Body of pancreas (tissue), 4 donors: ENCODE data around the gene CRELD2.

ENCODE experiments used
- POLR2A ChIP-seq, 3 donors: fragments of 450-650 bp; IDR thresholded peaks; one replicate each; pipeline ENCODE4 v1.6.1; 2016; ENCODE audit warnings: antibody characterized with exemption in 3 of 3, mild to moderate bottlenecking in 2 of 3
- TF ChIP-seq, protein P1 (sequence below), 7 experiments: fragments of 450-650 bp in 4 of 7; fragments of 200-600 bp in 3 of 7; sonication (generic) in 3 of 7; IDR thresholded peaks; one replicate each; pipeline ENCODE4 v1.5.1; 2016 to 2019; ENCODE audit warnings: antibody characterized with exemption in 7 of 7

DNA sequence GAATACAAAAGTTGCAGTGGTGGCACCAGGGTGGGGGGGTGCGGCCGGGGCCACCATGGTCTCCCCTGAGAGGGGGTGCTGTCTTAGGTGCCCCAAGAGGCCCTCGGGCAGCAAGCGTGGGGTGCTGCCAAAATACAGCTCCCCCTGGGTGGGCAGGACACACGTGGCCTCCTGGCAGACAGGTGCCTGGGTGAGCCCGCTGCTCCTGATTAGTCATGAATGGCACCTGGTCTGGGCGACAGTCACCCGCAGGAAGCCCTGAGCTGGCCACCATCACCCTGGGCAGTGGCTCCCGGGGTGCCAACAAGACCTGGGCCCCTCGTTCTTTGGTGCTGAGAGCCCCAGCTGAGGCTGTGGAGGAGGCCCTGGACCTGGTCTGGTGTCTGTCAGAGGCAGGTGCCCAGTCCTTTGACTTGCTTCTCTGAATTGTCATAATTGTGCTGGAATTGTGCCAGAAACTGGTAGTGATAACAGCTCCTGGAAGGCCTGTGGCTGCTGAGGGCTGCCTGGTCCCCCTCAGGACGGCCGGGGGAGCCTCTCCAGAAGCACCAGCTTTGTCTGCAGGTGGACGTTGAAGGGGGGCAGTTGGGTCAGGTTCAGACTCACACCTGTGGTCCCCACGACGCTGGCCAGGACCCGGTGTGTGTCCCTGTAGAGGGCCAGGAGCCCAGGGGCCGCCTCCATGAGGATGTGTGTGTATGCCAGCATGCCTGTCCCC is 15.0 kb upstream of the CRELD2 start:
- TF ChIP-seq, protein P1, sequence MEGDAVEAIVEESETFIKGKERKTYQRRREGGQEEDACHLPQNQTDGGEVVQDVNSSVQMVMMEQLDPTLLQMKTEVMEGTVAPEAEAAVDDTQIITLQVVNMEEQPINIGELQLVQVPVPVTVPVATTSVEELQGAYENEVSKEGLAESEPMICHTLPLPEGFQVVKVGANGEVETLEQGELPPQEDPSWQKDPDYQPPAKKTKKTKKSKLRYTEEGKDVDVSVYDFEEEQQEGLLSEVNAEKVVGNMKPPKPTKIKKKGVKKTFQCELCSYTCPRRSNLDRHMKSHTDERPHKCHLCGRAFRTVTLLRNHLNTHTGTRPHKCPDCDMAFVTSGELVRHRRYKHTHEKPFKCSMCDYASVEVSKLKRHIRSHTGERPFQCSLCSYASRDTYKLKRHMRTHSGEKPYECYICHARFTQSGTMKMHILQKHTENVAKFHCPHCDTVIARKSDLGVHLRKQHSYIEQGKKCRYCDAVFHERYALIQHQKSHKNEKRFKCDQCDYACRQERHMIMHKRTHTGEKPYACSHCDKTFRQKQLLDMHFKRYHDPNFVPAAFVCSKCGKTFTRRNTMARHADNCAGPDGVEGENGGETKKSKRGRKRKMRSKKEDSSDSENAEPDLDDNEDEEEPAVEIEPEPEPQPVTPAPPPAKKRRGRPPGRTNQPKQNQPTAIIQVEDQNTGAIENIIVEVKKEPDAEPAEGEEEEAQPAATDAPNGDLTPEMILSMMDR (IDR thresholded peaks at IDR 0.05), result no peak
- no peak for TF ChIP-seq POLR2A (IDR thresholded peaks at IDR 0.05)
